ENCODE data around the gene RIPK3.

RIPK3 gene

DNA sequence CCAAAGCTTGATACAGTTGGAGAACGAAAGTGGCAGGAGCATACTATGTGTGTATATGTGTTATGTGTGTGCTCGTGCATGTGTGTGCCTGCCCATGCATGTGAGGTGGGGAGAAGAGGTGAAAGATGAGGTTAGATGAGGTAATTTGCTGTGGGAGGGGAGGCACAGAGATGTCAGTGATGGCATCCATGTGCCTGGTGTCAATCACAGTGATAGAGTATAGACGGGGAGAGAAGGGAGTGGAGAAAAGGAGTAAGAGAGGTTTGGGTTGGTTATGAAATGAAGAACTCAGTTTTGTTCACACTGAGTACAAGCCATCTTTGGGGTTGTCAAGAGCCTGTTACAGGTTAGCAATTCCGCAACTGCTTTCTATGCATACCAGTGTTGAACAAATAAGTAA is 44.4 kb upstream of the RIPK3 start:
- 100% methylated on average over 4 of the region's 4 CpGs for WGBS (ENCODE audit: insufficient coverage)
- POLR2A ChIA-PET = no interaction called here
- peaks cover 0 to under 1% (median 0%) of the 10 kb centered on the region in 4 experiments for H3K4me1 ChIP-seq (ENCODE audit: control extremely low read depth in 1 of 4, control insufficient read depth in 4 of 4, insufficient read depth in 4 of 4, low read length in 3 of 4)

DNA sequence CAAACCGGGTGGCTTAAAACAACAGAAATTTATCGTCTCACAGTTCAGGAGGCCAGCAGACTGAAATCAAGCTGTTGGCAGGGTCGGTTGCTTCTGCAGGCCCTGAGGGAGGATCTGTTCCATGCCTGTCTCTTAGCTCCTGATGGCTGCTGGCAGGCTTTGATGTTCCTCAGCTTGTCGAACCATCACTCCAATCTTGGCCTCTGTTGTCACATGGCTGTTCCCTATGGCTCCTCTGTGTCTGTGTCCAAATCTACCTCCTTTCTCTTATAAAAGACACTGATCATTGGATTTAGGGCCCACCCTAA is 42.2 kb upstream of the RIPK3 start:
- Histone ChIP-seq H3K27ac (ENCODE audit: insufficient read depth in 1 of 2, low read depth in 1 of 2, low read length in 2 of 2, poor library complexity in 1 of 2, severe bottlenecking in 2 of 2) (no peak overlapping the region), H3K4me3 (ENCODE audit: control insufficient read depth in 1 of 7, extremely low read depth in 1 of 7, insufficient read depth in 4 of 7, low read depth in 2 of 7, low read length in 6 of 7) (no peak overlapping the region), H3K36me3 (ENCODE audit: control insufficient read depth in 4 of 4, insufficient read depth in 4 of 4, low read length in 3 of 4) (no peaks in the 10 kb centered on the region), H3K9me3 (ENCODE audit: control extremely low read depth in 1 of 5, control insufficient read depth in 4 of 5, insufficient read depth in 2 of 5, low read depth in 1 of 5, low read length in 4 of 5) (no peaks in the 10 kb centered on the region), H3K4me1 (ENCODE audit: control extremely low read depth in 1 of 4, control insufficient read depth in 4 of 4, insufficient read depth in 4 of 4, low read length in 3 of 4) (peaks cover 0 to 9% (median 3%) of the 10 kb centered on the region in 4 experiments), H3K27me3 (replicated peaks in 2 of 5; ENCODE audit: control insufficient read depth in 4 of 5, insufficient read depth in 5 of 5, low read length in 4 of 5) (no peaks in the 10 kb centered on the region)
- ChIA-PET POLR2A (no interaction called here), CTCF (interaction anchor here (0.5 to 2.0 kb wide), 8 partner anchors 9 to 51 kb away, joined by 3 to 7 read pairs (median 4); no protein-coding TSS in a partner anchor)
- WGBS (ENCODE audit: insufficient coverage) = 94% methylated on average over 3 of the region's 4 CpGs
- DNase-seq = no peak

More for the DNA sequence above, 44.4 kb upstream of the RIPK3 start:
- CTCF ChIA-PET = interaction anchor here (1.0 to 2.0 kb wide), 3 partner anchors 11 to 29 kb away, joined by 5 to 7 read pairs (median 6); no protein-coding TSS in a partner anchor
- no peak overlapping the region for H3K4me3 ChIP-seq (ENCODE audit: control insufficient read depth in 1 of 7, extremely low read depth in 1 of 7, insufficient read depth in 4 of 7, low read depth in 2 of 7, low read length in 6 of 7)
- H3K27me3 ChIP-seq (replicated peaks in 2 of 5; ENCODE audit: control insufficient read depth in 4 of 5, insufficient read depth in 5 of 5, low read length in 4 of 5) = no peaks in the 10 kb centered on the region
- no peak overlapping the region for H3K27ac ChIP-seq (ENCODE audit: insufficient read depth in 1 of 2, low read depth in 1 of 2, low read length in 2 of 2, poor library complexity in 1 of 2, severe bottlenecking in 2 of 2)
- H3K36me3 ChIP-seq (ENCODE audit: control insufficient read depth in 4 of 4, insufficient read depth in 4 of 4, low read length in 3 of 4) = no peaks in the 10 kb centered on the region
- no peak for DNase-seq
- no peaks in the 10 kb centered on the region for H3K9me3 ChIP-seq (ENCODE audit: control extremely low read depth in 1 of 5, control insufficient read depth in 4 of 5, insufficient read depth in 2 of 5, low read depth in 1 of 5, low read length in 4 of 5)

DNA sequence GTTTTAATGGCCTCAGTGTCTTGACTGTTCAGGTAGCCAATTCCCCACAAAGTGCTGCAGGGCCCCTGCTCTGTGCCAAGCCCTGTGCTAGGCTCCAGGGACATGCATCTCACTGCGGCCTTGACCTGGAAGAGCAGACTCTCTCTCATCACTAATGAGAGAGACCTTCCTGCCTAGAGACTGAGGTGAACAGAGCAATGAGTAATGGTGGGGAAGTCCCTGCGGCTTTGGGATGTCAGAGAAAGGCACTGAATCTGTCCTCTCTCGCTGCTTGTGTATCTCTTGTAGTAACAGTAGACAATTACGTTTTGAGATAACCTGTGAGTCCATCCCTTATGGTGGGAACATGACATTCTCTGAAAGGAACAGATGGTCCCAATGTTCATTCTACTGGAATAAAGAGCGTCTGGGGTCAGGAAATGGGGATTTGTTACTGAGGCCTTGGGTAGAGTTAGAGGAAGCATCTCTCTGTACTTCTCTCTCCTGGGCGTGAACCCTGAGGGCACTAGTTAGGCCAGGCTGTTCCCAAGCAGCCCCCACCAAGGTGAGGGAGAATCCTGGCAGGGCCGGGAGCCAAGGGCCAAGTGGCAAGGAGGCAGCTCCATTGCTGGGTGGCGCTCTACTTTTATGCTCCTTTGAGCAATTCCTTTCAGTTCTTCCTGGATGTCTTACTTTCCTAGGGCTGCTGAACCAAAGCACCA is 41.7 kb upstream of the RIPK3 start:
- WGBS (ENCODE audit: insufficient coverage) = 94% methylated on average over 6 of the region's 8 CpGs
- H3K27me3 ChIP-seq (replicated peaks in 2 of 5; ENCODE audit: control insufficient read depth in 4 of 5, insufficient read depth in 5 of 5, low read length in 4 of 5) = no peaks in the 10 kb centered on the region
- POLR2A ChIA-PET = no interaction called here
- no peak overlapping the region for H3K4me3 ChIP-seq (ENCODE audit: control insufficient read depth in 1 of 7, extremely low read depth in 1 of 7, insufficient read depth in 4 of 7, low read depth in 2 of 7, low read length in 6 of 7)
- DNase-seq = no peak
- H3K27ac ChIP-seq (ENCODE audit: insufficient read depth in 1 of 2, low read depth in 1 of 2, low read length in 2 of 2, poor library complexity in 1 of 2, severe bottlenecking in 2 of 2) = no peak overlapping the region
- CTCF ChIA-PET = interaction anchor here (1.0 to 1.6 kb wide), 4 partner anchors 8 to 44 kb away, joined by 3 to 6 read pairs (median 4); no protein-coding TSS in a partner anchor
- H3K9me3 ChIP-seq (ENCODE audit: control extremely low read depth in 1 of 5, control insufficient read depth in 4 of 5, insufficient read depth in 2 of 5, low read depth in 1 of 5, low read length in 4 of 5) = no peaks in the 10 kb centered on the region
- H3K4me1 ChIP-seq (ENCODE audit: control extremely low read depth in 1 of 4, control insufficient read depth in 4 of 4, insufficient read depth in 4 of 4, low read length in 3 of 4) = peaks cover 0 to 14% (median 7%) of the 10 kb centered on the region in 4 experiments
- H3K36me3 ChIP-seq (ENCODE audit: control insufficient read depth in 4 of 4, insufficient read depth in 4 of 4, low read length in 3 of 4) = no peaks in the 10 kb centered on the region

DNA sequence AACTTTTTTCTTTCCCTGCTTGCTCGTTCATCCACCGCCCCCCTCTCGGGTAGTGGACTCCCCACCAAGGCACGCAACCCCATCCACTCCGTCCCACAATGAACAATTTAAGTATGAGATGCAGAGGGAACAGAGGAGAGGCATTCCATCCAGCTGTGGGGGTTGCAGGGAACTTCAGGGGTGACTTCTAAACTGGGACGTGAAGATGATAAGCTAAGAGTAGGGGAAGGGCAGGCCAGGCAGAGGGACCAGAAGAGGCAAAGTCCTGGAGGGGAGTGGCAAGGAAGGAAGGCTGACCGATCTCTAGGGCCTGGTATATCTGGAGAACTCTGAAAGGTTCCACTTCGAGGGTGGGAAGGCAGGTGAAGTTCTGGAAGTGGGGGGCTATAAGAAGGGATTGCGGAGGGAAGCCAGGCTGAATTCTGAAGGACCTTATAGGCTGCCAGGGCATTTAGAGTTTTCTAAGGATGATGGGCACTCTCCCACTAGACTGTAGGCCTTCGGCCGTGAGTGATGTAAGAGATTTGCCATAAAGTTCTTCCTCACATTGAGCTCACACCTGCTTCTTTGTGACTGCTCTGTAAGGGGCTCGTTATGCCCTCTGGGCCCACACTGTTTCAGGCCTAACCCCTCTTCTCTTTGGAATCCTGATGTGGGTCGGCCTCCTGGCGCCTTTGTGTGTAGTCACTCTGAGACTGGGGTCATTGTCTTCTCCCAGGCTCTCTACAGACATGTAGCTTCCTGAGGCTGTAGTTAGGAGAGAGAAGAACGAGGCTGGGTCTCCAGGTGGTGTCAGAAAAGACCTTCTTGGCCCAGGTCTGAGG is 40.3 kb upstream of the RIPK3 start:
- ChIA-PET POLR2A (interaction anchor here (1.1 kb wide), 1 partner anchor 13 kb away, joined by 4 read pairs; no protein-coding TSS in a partner anchor), CTCF (interaction anchor here (0.6 to 2.6 kb wide), 9 partner anchors 8 to 47 kb away, joined by 3 to 10 read pairs (median 5); no protein-coding TSS in a partner anchor)
- Histone ChIP-seq H3K36me3 (ENCODE audit: control insufficient read depth in 4 of 4, insufficient read depth in 4 of 4, low read length in 3 of 4) (no peaks in the 10 kb centered on the region), H3K9me3 (ENCODE audit: control extremely low read depth in 1 of 5, control insufficient read depth in 4 of 5, insufficient read depth in 2 of 5, low read depth in 1 of 5, low read length in 4 of 5) (no peaks in the 10 kb centered on the region), H3K27ac (ENCODE audit: insufficient read depth in 1 of 2, low read depth in 1 of 2, low read length in 2 of 2, poor library complexity in 1 of 2, severe bottlenecking in 2 of 2) (no peak overlapping the region), H3K27me3 (replicated peaks in 2 of 5; ENCODE audit: control insufficient read depth in 4 of 5, insufficient read depth in 5 of 5, low read length in 4 of 5) (no peaks in the 10 kb centered on the region), H3K4me3 (ENCODE audit: control insufficient read depth in 1 of 7, extremely low read depth in 1 of 7, insufficient read depth in 4 of 7, low read depth in 2 of 7, low read length in 6 of 7) (no peak overlapping the region), H3K4me1 (ENCODE audit: control extremely low read depth in 1 of 4, control insufficient read depth in 4 of 4, insufficient read depth in 4 of 4, low read length in 3 of 4) (peaks cover 0 to 17% (median 9%) of the 10 kb centered on the region in 4 experiments)
- no peak for DNase-seq
- 90% methylated on average over 8 of the region's 15 CpGs for WGBS (ENCODE audit: insufficient coverage)

DNA sequence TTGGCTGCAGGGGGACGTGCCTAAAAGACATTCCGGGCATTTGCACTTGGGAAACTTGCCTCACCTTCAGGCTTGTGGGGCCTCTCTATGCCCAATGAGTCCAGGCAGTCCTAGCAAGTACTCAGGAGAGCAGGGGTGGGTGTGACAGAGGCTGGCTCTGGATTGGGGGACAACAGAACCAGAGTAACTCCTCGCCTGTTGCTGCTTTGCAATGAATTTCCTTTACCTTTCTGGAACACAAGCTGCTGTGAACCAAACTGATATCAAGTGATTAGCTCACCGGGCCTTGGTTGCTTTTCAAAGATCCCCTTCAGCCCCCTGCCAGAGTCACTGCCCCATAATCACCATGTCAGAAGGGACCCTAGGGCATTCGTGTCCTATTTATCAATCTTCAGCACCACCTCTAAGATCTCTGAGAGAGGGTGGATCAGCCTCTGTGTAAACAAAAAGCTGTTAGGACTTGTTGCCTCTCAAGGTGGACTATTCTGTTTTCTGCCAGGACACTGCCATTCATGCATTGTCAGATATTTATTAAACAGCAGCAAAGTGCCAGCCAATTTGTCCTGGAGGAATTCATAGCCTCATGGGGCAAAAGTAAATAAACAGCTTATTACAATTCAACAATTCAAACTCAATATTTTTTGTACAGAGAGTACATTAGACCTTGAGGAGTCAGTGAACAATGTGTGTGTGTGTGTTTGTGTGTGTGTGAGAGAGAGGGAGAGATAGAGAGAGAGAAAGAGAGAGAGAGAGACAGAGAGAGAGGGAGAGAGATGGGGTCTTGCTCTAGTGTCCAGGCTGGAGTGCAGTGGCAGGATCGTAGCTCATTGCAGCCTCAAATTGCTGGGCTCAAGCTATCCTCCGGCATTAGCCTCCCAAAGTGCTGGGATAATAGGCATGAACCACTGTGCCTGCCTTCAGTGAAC is 39.5 kb upstream of the RIPK3 start:
- Histone ChIP-seq H3K27ac (ENCODE audit: insufficient read depth in 1 of 2, low read depth in 1 of 2, low read length in 2 of 2, poor library complexity in 1 of 2, severe bottlenecking in 2 of 2) (no peak overlapping the region), H3K4me1 (ENCODE audit: control extremely low read depth in 1 of 4, control insufficient read depth in 4 of 4, insufficient read depth in 4 of 4, low read length in 3 of 4) (peaks cover 0 to 17% (median 9%) of the 10 kb centered on the region in 4 experiments), H3K27me3 (replicated peaks in 2 of 5; ENCODE audit: control insufficient read depth in 4 of 5, insufficient read depth in 5 of 5, low read length in 4 of 5) (no peaks in the 10 kb centered on the region), H3K4me3 (ENCODE audit: control insufficient read depth in 1 of 7, extremely low read depth in 1 of 7, insufficient read depth in 4 of 7, low read depth in 2 of 7, low read length in 6 of 7) (no peak overlapping the region), H3K9me3 (ENCODE audit: control extremely low read depth in 1 of 5, control insufficient read depth in 4 of 5, insufficient read depth in 2 of 5, low read depth in 1 of 5, low read length in 4 of 5) (no peaks in the 10 kb centered on the region), H3K36me3 (ENCODE audit: control insufficient read depth in 4 of 4, insufficient read depth in 4 of 4, low read length in 3 of 4) (no peaks in the 10 kb centered on the region)
- CTCF ChIA-PET = interaction anchor here (0.6 to 2.6 kb wide), 13 partner anchors 9 to 96 kb away, joined by 3 to 12 read pairs (median 6); no protein-coding TSS in a partner anchor
- POLR2A ChIA-PET = interaction anchor here (1.1 kb wide), 1 partner anchor 14 kb away, joined by 4 read pairs; no protein-coding TSS in a partner anchor
- no peak for DNase-seq
- 99% methylated on average over 7 of the region's 7 CpGs for WGBS (ENCODE audit: insufficient coverage)

DNA sequence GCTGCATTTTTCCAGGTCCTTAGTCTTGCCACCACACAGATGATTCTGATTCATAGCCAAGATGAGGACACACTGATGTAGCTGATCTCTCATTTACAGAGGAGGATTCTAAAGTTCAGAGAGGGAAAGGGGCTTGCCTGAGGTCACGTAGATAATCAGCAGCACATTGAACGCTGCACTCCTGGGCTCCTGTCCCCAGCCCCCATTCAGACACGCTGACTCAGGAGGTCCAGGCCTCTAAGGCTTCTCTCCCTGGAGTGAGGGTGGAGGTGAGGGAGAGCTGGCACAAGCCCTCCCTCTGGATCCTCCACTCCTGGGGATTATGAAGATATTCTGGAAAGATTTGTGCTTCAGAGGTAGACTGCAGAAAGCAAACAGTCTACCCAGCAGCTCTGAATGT is 38.5 kb upstream of the RIPK3 start:
- WGBS (ENCODE audit: insufficient coverage) = no CpG with 5 or more reads among the region's 3 CpGs
- Histone ChIP-seq H3K27ac (ENCODE audit: insufficient read depth in 1 of 2, low read depth in 1 of 2, low read length in 2 of 2, poor library complexity in 1 of 2, severe bottlenecking in 2 of 2) (no peak overlapping the region), H3K36me3 (ENCODE audit: control insufficient read depth in 4 of 4, insufficient read depth in 4 of 4, low read length in 3 of 4) (no peaks in the 10 kb centered on the region), H3K4me3 (ENCODE audit: control insufficient read depth in 1 of 7, extremely low read depth in 1 of 7, insufficient read depth in 4 of 7, low read depth in 2 of 7, low read length in 6 of 7) (no peak overlapping the region), H3K27me3 (replicated peaks in 2 of 5; ENCODE audit: control insufficient read depth in 4 of 5, insufficient read depth in 5 of 5, low read length in 4 of 5) (no peaks in the 10 kb centered on the region), H3K4me1 (ENCODE audit: control extremely low read depth in 1 of 4, control insufficient read depth in 4 of 4, insufficient read depth in 4 of 4, low read length in 3 of 4) (peaks cover 0 to 17% (median 9%) of the 10 kb centered on the region in 4 experiments), H3K9me3 (ENCODE audit: control extremely low read depth in 1 of 5, control insufficient read depth in 4 of 5, insufficient read depth in 2 of 5, low read depth in 1 of 5, low read length in 4 of 5) (no peaks in the 10 kb centered on the region)
- no peak for DNase-seq
- ChIA-PET CTCF (interaction anchor here (1.2 to 2.6 kb wide), 10 partner anchors 8 to 95 kb away, joined by 4 to 12 read pairs (median 8); no protein-coding TSS in a partner anchor), POLR2A (interaction anchor here (1.2 kb wide), 1 partner anchor 17 kb away, joined by 4 read pairs; no protein-coding TSS in a partner anchor)
